ENCODE data around the gene MAST2.

The MAST2 gene

DNA sequence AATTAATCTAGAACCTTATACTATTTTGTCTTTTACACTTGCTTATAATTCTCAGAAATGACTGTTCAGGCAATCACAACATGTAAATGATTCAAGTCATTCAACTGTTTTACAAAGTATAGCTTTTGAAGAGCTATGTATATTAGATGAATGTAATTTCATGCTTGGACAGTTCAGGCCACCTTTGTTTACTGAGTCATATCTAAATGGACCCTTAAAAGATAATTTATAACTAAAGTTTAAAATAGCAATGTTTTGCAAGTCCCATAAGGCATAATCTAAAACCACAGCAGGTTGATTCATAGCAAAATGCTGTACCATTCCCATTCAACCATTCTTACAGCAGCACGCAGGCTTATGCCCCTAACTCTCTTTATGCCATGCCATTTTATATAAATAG, 264.2 kb downstream of the MAST2 start:
- no peaks in the 10 kb centered on the region for H3K9me2 ChIP-seq (replicated peaks; ENCODE audit: insufficient read depth, low read length)
- no peaks in the 10 kb centered on the region for H3K27me3 ChIP-seq (replicated peaks; ENCODE audit: insufficient read depth, low read length)
- H2AFZ ChIP-seq (ENCODE audit: low read length), result no peak overlapping the region
- H3K9me3 ChIP-seq (replicated peaks; ENCODE audit: insufficient read depth, low read length), result no peaks in the 10 kb centered on the region
- no peak for TF ChIP-seq EZH2phosphoT487 (IDR thresholded peaks at IDR 0.05; ENCODE audit: low read length)
- no peak for TF ChIP-seq EZH2 (optimal IDR thresholded peaks at IDR 0.05; ENCODE audit: low read depth, low read length)
- TF ChIP-seq, protein P1, sequence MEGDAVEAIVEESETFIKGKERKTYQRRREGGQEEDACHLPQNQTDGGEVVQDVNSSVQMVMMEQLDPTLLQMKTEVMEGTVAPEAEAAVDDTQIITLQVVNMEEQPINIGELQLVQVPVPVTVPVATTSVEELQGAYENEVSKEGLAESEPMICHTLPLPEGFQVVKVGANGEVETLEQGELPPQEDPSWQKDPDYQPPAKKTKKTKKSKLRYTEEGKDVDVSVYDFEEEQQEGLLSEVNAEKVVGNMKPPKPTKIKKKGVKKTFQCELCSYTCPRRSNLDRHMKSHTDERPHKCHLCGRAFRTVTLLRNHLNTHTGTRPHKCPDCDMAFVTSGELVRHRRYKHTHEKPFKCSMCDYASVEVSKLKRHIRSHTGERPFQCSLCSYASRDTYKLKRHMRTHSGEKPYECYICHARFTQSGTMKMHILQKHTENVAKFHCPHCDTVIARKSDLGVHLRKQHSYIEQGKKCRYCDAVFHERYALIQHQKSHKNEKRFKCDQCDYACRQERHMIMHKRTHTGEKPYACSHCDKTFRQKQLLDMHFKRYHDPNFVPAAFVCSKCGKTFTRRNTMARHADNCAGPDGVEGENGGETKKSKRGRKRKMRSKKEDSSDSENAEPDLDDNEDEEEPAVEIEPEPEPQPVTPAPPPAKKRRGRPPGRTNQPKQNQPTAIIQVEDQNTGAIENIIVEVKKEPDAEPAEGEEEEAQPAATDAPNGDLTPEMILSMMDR (IDR thresholded peaks at IDR 0.05; ENCODE audit: low read length), result no peak
- H3K27ac ChIP-seq (ENCODE audit: low read length), result no peak overlapping the region
- no peak overlapping the region for H3K4me2 ChIP-seq (ENCODE audit: low read depth, low read length)
- no peak overlapping the region for H3K9ac ChIP-seq (ENCODE audit: low read length)
- DNase-seq, result no peak
- H4K20me1 ChIP-seq (ENCODE audit: insufficient read depth, low read length), result no peaks in the 10 kb centered on the region
- H3F3A ChIP-seq (ENCODE audit: insufficient read depth, low read length), result peaks cover 23% of the 10 kb centered on the region
- H3K4me3 ChIP-seq (ENCODE audit: low read length), result no peak overlapping the region
- H3K79me2 ChIP-seq (ENCODE audit: low read length), result no peaks in the 10 kb centered on the region
- no peaks in the 10 kb centered on the region for H3K36me3 ChIP-seq (replicated peaks; ENCODE audit: insufficient read depth, low read length)
- H3K4me1 ChIP-seq (ENCODE audit: low read length), result peaks cover 25% of the 10 kb centered on the region

DNA sequence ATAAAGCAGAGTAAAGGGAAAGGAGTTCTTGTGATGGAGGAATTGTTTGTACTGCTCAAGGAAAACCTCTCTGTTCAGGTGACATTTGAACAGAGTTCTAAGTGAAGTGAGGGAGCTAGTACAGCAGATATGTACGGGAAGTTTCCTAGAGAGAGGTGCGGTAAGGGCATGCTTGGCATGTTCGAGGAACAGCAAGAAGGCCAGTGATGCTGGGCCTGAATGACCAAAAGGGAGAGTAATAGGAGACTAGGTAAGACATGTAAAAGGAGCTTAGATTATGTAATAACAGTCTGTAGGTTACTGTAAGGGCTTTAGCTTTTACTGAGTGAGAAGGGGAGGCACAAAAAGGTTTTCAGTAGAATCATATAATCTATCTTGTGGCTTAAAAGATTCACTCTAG, 265.1 kb downstream of the MAST2 start:
- Histone ChIP-seq H4K20me1 (ENCODE audit: insufficient read depth, low read length) (no peaks in the 10 kb centered on the region), H3K4me2 (ENCODE audit: low read depth, low read length) (no peak overlapping the region), H3K27me3 (replicated peaks; ENCODE audit: insufficient read depth, low read length) (no peaks in the 10 kb centered on the region), H3K4me1 (ENCODE audit: low read length) (peaks cover 16% of the 10 kb centered on the region), H3K9ac (ENCODE audit: low read length) (no peak overlapping the region), H3F3A (ENCODE audit: insufficient read depth, low read length) (peaks cover 14% of the 10 kb centered on the region), H3K27ac (ENCODE audit: low read length) (no peak overlapping the region), H3K9me3 (replicated peaks; ENCODE audit: insufficient read depth, low read length) (no peaks in the 10 kb centered on the region), H3K9me2 (replicated peaks; ENCODE audit: insufficient read depth, low read length) (no peaks in the 10 kb centered on the region), H3K36me3 (replicated peaks; ENCODE audit: insufficient read depth, low read length) (no peaks in the 10 kb centered on the region), H3K79me2 (ENCODE audit: low read length) (no peaks in the 10 kb centered on the region), H2AFZ (ENCODE audit: low read length) (no peak overlapping the region), H3K4me3 (ENCODE audit: low read length) (no peak overlapping the region)
- no peak for TF ChIP-seq EZH2 (optimal IDR thresholded peaks at IDR 0.05; ENCODE audit: low read depth, low read length)
- TF ChIP-seq, protein P1 (IDR thresholded peaks at IDR 0.05; ENCODE audit: low read length), result no peak
- no peak for TF ChIP-seq EZH2phosphoT487 (IDR thresholded peaks at IDR 0.05; ENCODE audit: low read length)
- no peak for DNase-seq

DNA sequence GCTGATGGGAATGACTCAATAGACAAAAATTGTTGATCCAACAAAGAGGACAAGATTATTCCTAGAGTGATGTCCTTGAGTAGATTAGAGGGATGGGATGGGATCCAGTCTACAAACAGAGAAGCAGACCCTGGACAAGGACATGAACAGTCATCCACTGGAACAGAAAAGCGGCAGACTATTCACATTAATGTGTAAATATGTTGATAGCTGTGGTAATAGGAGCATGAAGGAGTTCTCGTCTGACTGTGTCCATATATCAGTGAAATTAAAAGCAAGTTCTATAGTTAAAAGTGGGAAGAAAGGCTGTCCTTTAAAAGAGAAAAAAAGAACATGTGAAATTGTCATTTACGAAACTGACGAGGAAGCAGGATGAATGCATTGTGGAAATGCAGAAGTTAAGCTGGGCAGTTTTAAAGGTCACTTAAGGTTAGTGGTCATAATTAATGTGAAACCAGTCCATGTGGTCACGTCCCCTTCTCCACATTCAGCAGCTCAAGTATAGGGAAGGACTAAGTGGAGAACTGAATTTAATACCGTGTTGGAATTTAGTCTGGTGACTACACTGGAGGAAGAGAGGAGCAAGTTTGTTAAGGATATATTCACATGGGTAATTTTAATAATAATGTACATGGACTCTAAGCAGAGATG, 266.9 kb downstream of the MAST2 start:
- Histone ChIP-seq H3K27me3 (replicated peaks; ENCODE audit: insufficient read depth, low read length) (no peaks in the 10 kb centered on the region), H3F3A (ENCODE audit: insufficient read depth, low read length) (peaks cover 5% of the 10 kb centered on the region; the same call in 1 of the 2 replicates), H3K9me2 (replicated peaks; ENCODE audit: insufficient read depth, low read length) (no peaks in the 10 kb centered on the region), H3K36me3 (replicated peaks; ENCODE audit: insufficient read depth, low read length) (no peaks in the 10 kb centered on the region), H3K4me1 (ENCODE audit: low read length) (peaks cover 6% of the 10 kb centered on the region), H2AFZ (ENCODE audit: low read length) (no peak overlapping the region), H3K9ac (ENCODE audit: low read length) (no peak overlapping the region), H3K27ac (ENCODE audit: low read length) (no peak overlapping the region), H3K79me2 (ENCODE audit: low read length) (no peaks in the 10 kb centered on the region), H3K9me3 (replicated peaks; ENCODE audit: insufficient read depth, low read length) (no peaks in the 10 kb centered on the region), H3K4me2 (ENCODE audit: low read depth, low read length) (no peak overlapping the region), H4K20me1 (ENCODE audit: insufficient read depth, low read length) (no peaks in the 10 kb centered on the region), H3K4me3 (ENCODE audit: low read length) (no peak overlapping the region)
- no peak for DNase-seq
- TF ChIP-seq EZH2 (optimal IDR thresholded peaks at IDR 0.05; ENCODE audit: low read depth, low read length) (no peak), EZH2phosphoT487 (IDR thresholded peaks at IDR 0.05; ENCODE audit: low read length) (no peak)
- TF ChIP-seq, protein P1 (IDR thresholded peaks at IDR 0.05; ENCODE audit: low read length), result no peak
